GM19455 (cell line): ENCODE results near the gene ZNF230.

ENCODE experiments used
- ATAC-seq: cut with Tn5 transposase; IDR thresholded peaks from one replicate; pipeline ENCODE4 v1.9.1; 2021; ENCODE audit not compliant: unreplicated experiment

ZNF230 gene

GRCh38 chr19:44002566-44003460 lies at the start of gene ZNF230:
Gene ZNF230 (plus strand): TSS chr19:44002957. CDS start chr19:44007079, 4,122 bp downstream.
- ATAC-seq = peak; percentile 83

- ATAC-seq = no peak
Measured at GRCh38 chr19:43956827-43957226, 45.9 kb upstream of the ZNF230 start.

GRCh38 chr19:43957891-43958290 lies 44.9 kb upstream of the ZNF230 start:
- no peak for ATAC-seq

- no peak for ATAC-seq
Measured at GRCh38 chr19:43960411-43960810, 42.3 kb upstream of the ZNF230 start.

- ATAC-seq = no peak
Measured at GRCh38 chr19:43966079-43966694, 36.6 kb upstream of the ZNF230 start.

GRCh38 chr19:43976732-43977131 lies 26.0 kb upstream of the ZNF230 start:
- ATAC-seq = no peak

GRCh38 chr19:43983544-43983911 lies 19.2 kb upstream of the ZNF230 start:
- no peak for ATAC-seq

GRCh38 chr19:43983912-43984686 lies 18.7 kb upstream of the ZNF230 start, which contains the start of gene ZNF155:
Gene ZNF155 (plus strand): TSS chr19:43984188. CDS start chr19:43988544, 4,356 bp downstream.
- ATAC-seq = peak; percentile 72

- peak; percentile 13 for ATAC-seq
Measured at GRCh38 chr19:43984687-43985000, 18.1 kb upstream of the ZNF230 start.

- ATAC-seq = no peak
Measured at GRCh38 chr19:43997631-43998290, 5.0 kb upstream of the ZNF230 start.

GRCh38 chr19:44002212-44002565 lies 568 bp upstream of the ZNF230 start:
- ATAC-seq = no peak

GRCh38 chr19:44003461-44004009 lies 778 bp downstream of the ZNF230 start:
- ATAC-seq = no peak

GRCh38 chr19:44005973-44006372 lies 3.2 kb downstream of the ZNF230 start:
- no peak for ATAC-seq

- no peak for ATAC-seq
Measured at GRCh38 chr19:44007473-44007872, 4.7 kb downstream of the ZNF230 start.

- no peak for ATAC-seq
Measured at GRCh38 chr19:44010468-44010867, 7.7 kb downstream of the ZNF230 start.

- ATAC-seq = no peak
Measured at GRCh38 chr19:44019498-44019897, 16.7 kb downstream of the ZNF230 start.

GRCh38 chr19:44021221-44021620 lies 18.5 kb downstream of the ZNF230 start:
- ATAC-seq = no peak

- ATAC-seq = no peak
Measured at GRCh38 chr19:44024900-44025216, 22.1 kb downstream of the ZNF230 start.

GRCh38 chr19:44025217-44025936 lies 22.6 kb downstream of the ZNF230 start, which contains the start of gene ZNF222:
Gene ZNF222 (plus strand): TSS chr19:44025379. CDS start chr19:44025437, 58 bp downstream.
- no peak for ATAC-seq

- ATAC-seq = no peak
Measured at GRCh38 chr19:44026622-44027021, 23.9 kb downstream of the ZNF230 start.
